ENCODE measurements around the gene ALB. TPM values are rescaled to one million over a fixed set of nuclear protein-coding genes. Genes with fewer than 3 reads are reported as not detected.
A peak's percentile ranks its signal among the peaks of the same experiment; 100 is the strongest.

Gene ALB
- total RNA-seq, 1 donor from 2014 or later: 11.6 TPM

DNA sequence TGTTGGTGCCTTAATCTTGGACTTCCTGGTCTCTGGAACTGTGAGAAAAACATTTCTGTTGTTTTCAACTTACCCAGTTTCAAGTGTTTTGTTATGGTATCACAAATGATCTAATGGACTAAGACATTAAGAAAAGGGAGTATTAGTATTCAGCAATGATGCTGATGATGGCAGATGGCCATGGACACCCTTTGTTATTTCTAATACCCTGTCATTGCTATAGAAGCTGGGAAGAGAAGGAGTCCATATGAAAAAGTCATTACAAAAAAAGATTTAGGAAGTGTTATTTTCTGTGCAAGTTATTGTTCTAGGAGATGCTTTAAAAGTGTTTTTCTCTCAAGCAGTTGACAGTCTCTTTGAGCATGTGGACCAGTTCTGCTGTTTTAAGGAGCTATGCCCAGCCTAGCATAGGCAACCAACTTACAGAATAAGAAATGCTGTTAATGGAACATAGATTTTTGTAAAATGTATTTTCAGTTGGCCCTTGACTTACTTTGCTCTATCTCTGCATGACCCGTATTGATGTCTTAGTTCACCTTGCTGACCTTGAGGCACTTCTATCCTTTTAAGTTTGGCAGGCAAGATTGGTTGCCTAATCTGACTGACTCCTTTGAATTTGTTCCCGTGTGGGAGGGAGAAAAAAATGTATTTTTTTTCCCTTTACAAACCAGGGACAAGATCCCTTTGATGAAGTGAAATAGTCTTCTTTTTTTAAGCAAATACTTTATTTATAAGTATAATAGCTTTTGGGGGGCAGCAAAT lies 25.9 kb downstream of the ALB start:
- peaks cover 30% of the 10 kb centered on the region for H3K4me1 Mint-ChIP-seq (ENCODE audit: low read depth)
- H3K27me3 Mint-ChIP-seq: no peaks in the 10 kb centered on the region
- H3K9me3 Mint-ChIP-seq (ENCODE audit: low read depth): peaks cover 12% of the 10 kb centered on the region
- H3K27ac Mint-ChIP-seq: no peak overlapping the region
- H3K36me3 Mint-ChIP-seq (ENCODE audit: insufficient read depth): peaks cover 2% of the 10 kb centered on the region
- no peak for TF ChIP-seq CTCF (IDR thresholded peaks at IDR 0.05; ENCODE audit: unreplicated experiment)
- H3K4me3 Mint-ChIP-seq (ENCODE audit: low read depth): no peak overlapping the region
- no peak for DNase-seq (ENCODE audit: low spot score, unreplicated experiment)

- no peak for DNase-seq (ENCODE audit: low spot score, unreplicated experiment)
- TF ChIP-seq CTCF (IDR thresholded peaks at IDR 0.05; ENCODE audit: unreplicated experiment): no peak
- peaks cover 33% of the 10 kb centered on the region for H3K4me1 Mint-ChIP-seq (ENCODE audit: low read depth)
- H3K9me3 Mint-ChIP-seq (ENCODE audit: low read depth): peaks cover 6% of the 10 kb centered on the region
- H3K4me3 Mint-ChIP-seq (ENCODE audit: low read depth): no peak overlapping the region
- H3K27ac Mint-ChIP-seq: no peak overlapping the region
- H3K27me3 Mint-ChIP-seq: no peaks in the 10 kb centered on the region
- H3K36me3 Mint-ChIP-seq (ENCODE audit: insufficient read depth): peaks cover 1% of the 10 kb centered on the region
These were observed 27.7 kb downstream of the ALB start for GRCh38 chr4:73431813-73432168.

DNA sequence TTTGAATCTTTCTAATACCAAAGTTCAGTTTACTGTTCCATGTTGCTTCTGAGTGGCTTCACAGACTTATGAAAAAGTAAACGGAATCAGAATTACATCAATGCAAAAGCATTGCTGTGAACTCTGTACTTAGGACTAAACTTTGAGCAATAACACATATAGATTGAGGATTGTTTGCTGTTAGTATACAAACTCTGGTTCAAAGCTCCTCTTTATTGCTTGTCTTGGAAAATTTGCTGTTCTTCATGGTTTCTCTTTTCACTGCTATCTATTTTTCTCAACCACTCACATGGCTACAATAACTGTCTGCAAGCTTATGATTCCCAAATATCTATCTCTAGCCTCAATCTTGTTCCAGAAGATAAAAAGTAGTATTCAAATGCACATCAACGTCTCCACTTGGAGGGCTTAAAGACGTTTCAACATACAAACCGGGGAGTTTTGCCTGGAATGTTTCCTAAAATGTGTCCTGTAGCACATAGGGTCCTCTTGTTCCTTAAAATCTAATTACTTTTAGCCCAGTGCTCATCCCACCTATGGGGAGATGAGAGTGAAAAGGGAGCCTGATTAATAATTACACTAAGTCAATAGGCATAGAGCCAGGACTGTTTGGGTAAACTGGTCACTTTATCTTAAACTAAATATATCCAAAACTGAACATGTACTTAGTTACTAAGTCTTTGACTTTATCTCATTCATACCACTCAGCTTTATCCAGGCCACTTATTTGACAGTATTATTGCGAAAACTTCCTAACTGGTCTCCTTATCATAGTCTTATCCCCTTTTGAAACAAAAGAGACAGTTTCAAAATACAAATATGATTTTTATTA lies 28.3 kb downstream of the ALB start:
- H3K4me1 Mint-ChIP-seq (ENCODE audit: low read depth): peaks cover 34% of the 10 kb centered on the region
- H3K9me3 Mint-ChIP-seq (ENCODE audit: low read depth): peaks cover 8% of the 10 kb centered on the region
- no peak for DNase-seq (ENCODE audit: low spot score, unreplicated experiment)
- H3K36me3 Mint-ChIP-seq (ENCODE audit: insufficient read depth): peaks cover 1% of the 10 kb centered on the region
- H3K27me3 Mint-ChIP-seq: no peaks in the 10 kb centered on the region
- H3K27ac Mint-ChIP-seq: peak overlapping the region; percentile 76
- TF ChIP-seq CTCF (IDR thresholded peaks at IDR 0.05; ENCODE audit: unreplicated experiment): no peak
- peak overlapping the region; percentile 27 for H3K4me3 Mint-ChIP-seq (ENCODE audit: low read depth)

DNA sequence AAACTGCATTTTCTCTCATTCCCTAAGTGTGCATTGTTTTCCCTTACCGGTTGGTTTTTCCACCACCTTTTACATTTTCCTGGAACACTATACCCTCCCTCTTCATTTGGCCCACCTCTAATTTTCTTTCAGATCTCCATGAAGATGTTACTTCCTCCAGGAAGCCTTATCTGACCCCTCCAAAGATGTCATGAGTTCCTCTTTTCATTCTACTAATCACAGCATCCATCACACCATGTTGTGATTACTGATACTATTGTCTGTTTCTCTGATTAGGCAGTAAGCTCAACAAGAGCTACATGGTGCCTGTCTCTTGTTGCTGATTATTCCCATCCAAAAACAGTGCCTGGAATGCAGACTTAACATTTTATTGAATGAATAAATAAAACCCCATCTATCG lies 29.1 kb downstream of the ALB start:
- peaks cover 34% of the 10 kb centered on the region for H3K4me1 Mint-ChIP-seq (ENCODE audit: low read depth)
- DNase-seq (ENCODE audit: low spot score, unreplicated experiment): no peak
- H3K36me3 Mint-ChIP-seq (ENCODE audit: insufficient read depth): peaks cover 1% of the 10 kb centered on the region
- no peaks in the 10 kb centered on the region for H3K27me3 Mint-ChIP-seq
- H3K4me3 Mint-ChIP-seq (ENCODE audit: low read depth): no peak overlapping the region
- peaks cover 8% of the 10 kb centered on the region for H3K9me3 Mint-ChIP-seq (ENCODE audit: low read depth)
- peak overlapping the region; percentile 49 for H3K27ac Mint-ChIP-seq
- no peak for TF ChIP-seq CTCF (IDR thresholded peaks at IDR 0.05; ENCODE audit: unreplicated experiment)

- TF ChIP-seq CTCF (IDR thresholded peaks at IDR 0.05; ENCODE audit: unreplicated experiment): peak; percentile 44
- DNase-seq (ENCODE audit: low spot score, unreplicated experiment): no peak
- H3K36me3 Mint-ChIP-seq (ENCODE audit: insufficient read depth): peaks cover 1% of the 10 kb centered on the region
- H3K27me3 Mint-ChIP-seq: no peaks in the 10 kb centered on the region
- peaks cover 8% of the 10 kb centered on the region for H3K9me3 Mint-ChIP-seq (ENCODE audit: low read depth)
- no peak overlapping the region for H3K4me3 Mint-ChIP-seq (ENCODE audit: low read depth)
- no peak overlapping the region for H3K27ac Mint-ChIP-seq
- peaks cover 34% of the 10 kb centered on the region for H3K4me1 Mint-ChIP-seq (ENCODE audit: low read depth)
These were observed 30.2 kb downstream of the ALB start for GRCh38 chr4:73434311-73434710.

Measured in progenitor cell of endocrine pancreas (in vitro differentiated cells).